GM23338 (cell line): ENCODE measurements around the gene IMMP2L. TPM values are rescaled to one million over a fixed set of nuclear protein-coding genes. Genes with fewer than 3 reads are reported as not detected.

Experiments
- ATAC-seq: fragments of 200-7000 bp; cut with Tn5 transposase; 3 replicates; pipeline ENCODE4 v1.9.1; 2020
- DNase-seq: peaks from one replicate; pipeline ENCODE4 v3.0.0-alpha.2; 2015; ENCODE audit warnings: low spot score
- H2AFZ ChIP-seq: fragments of 200-600 bp; sonication (generic); 2 replicates; pipeline ENCODE4 v1.8.0; 2016; ENCODE audit warnings: antibody characterized with exemption, mild to moderate bottlenecking, moderate library complexity
- H3F3A ChIP-seq: fragments of 200-600 bp; sonication (generic); replicated peaks from 2 replicates; pipeline ENCODE4 v1.8.0; 2017; ENCODE audit warnings: antibody characterized with exemption, mixed run types, low read depth
- H3K27ac ChIP-seq: fragments of 200-600 bp; sonication (generic); 2 replicates; pipeline ENCODE4 v1.6.1; 2016; ENCODE audit warnings: low read depth
- H3K27me3 ChIP-seq: fragments of 200-600 bp; sonication (generic); 2 replicates; pipeline ENCODE4 v1.8.0; 2016; ENCODE audit warnings: mild to moderate bottlenecking, mixed run types, moderate library complexity; ENCODE audit not compliant: insufficient read depth
- H3K36me3 ChIP-seq: fragments of 200-600 bp; sonication (generic); 2 replicates; pipeline ENCODE4 v1.8.0; 2016; ENCODE audit warnings: mild to moderate bottlenecking; ENCODE audit not compliant: insufficient read depth
- H3K4me1 ChIP-seq: fragments of 200-600 bp; sonication (generic); 2 replicates; pipeline ENCODE4 v1.8.0; 2016; ENCODE audit warnings: mild to moderate bottlenecking, moderate library complexity; ENCODE audit not compliant: insufficient read depth
- H3K4me2 ChIP-seq: fragments of 200-600 bp; sonication (generic); 2 replicates; pipeline ENCODE4 v1.7.1; 2017; ENCODE audit warnings: mixed run types
- H3K4me3 ChIP-seq: fragments of 200-600 bp; sonication (generic); 2 replicates; pipeline ENCODE4 v1.6.1; 2016; ENCODE audit warnings: mixed run types
- H3K79me2 ChIP-seq: fragments of 200-600 bp; sonication (generic); replicated peaks from 2 replicates; pipeline ENCODE4 v1.8.0; 2017; ENCODE audit warnings: mild to moderate bottlenecking; ENCODE audit not compliant: insufficient read depth
- H3K9me2 ChIP-seq: fragments of 200-600 bp; sonication (generic); 2 replicates; pipeline ENCODE4 v1.8.0; 2017; ENCODE audit not compliant: insufficient read depth
- H4K20me1 ChIP-seq: fragments of 200-600 bp; sonication (generic); replicated peaks from 2 replicates; pipeline ENCODE4 v1.8.0; 2017; ENCODE audit warnings: mild to moderate bottlenecking; ENCODE audit not compliant: insufficient read depth
- H3K27ac Mint-ChIP-seq: 2 replicates; pipeline ENCODE4 v1.8.0; 2020; ENCODE audit warnings: inconsistent platforms, mild to moderate bottlenecking, moderate library complexity, mixed read lengths
- H3K27me3 Mint-ChIP-seq: 3 replicates; pipeline ENCODE4 v1.8.0; 2022; ENCODE audit warnings: low read depth, mild to moderate bottlenecking, moderate library complexity, mixed read lengths, inconsistent platforms; ENCODE audit not compliant: insufficient read depth, poor library complexity
- H3K36me3 Mint-ChIP-seq: 3 replicates; pipeline ENCODE4 v1.8.0; 2021; ENCODE audit warnings: low read depth, mild to moderate bottlenecking, inconsistent platforms, moderate library complexity, mixed read lengths
- H3K4me1 Mint-ChIP-seq: 3 replicates; pipeline ENCODE4 v1.8.0; 2020; ENCODE audit warnings: mild to moderate bottlenecking, inconsistent platforms, mixed read lengths
- H3K4me3 Mint-ChIP-seq: 3 replicates; pipeline ENCODE4 v1.8.0; 2021; ENCODE audit warnings: moderate library complexity, mild to moderate bottlenecking, inconsistent platforms, mixed read lengths
- H3K9me3 Mint-ChIP-seq: 3 replicates; pipeline ENCODE4 v1.8.0; 2020; ENCODE audit warnings: moderate library complexity, mild to moderate bottlenecking, inconsistent platforms, mixed read lengths
- CREB1 ChIP-seq: fragments of 250-450 bp; sonication (Bioruptor Pico); IDR thresholded peaks from 2 replicates; pipeline ENCODE4 v1.5.0; 2020; ENCODE audit warnings: low read depth, mild to moderate bottlenecking, moderate library complexity
- EZH2 ChIP-seq: fragments of 200-600 bp; sonication (generic); IDR thresholded peaks from one replicate; pipeline ENCODE4 v1.8.0; 2017; ENCODE audit warnings: antibody characterized with exemption, mild to moderate bottlenecking, low read depth; ENCODE audit not compliant: unreplicated experiment
- EZH2phosphoT487 ChIP-seq: fragments of 200-600 bp; sonication (generic); IDR thresholded peaks from one replicate; pipeline ENCODE4 v1.8.1; 2018; ENCODE audit warnings: antibody characterized with exemption; ENCODE audit not compliant: unreplicated experiment
- JUNB ChIP-seq: IDR thresholded peaks from one replicate; pipeline ENCODE4 v1.6.1; 2016; ENCODE audit warnings: antibody characterized with exemption; ENCODE audit not compliant: unreplicated experiment
- NANOG ChIP-seq: IDR thresholded peaks from 2 replicates; pipeline ENCODE4 v1.6.1; 2016; ENCODE audit warnings: antibody characterized with exemption, borderline replicate concordance
- POLR2AphosphoS5 ChIP-seq: IDR thresholded peaks from 2 replicates; pipeline ENCODE4 v1.6.1; 2016; ENCODE audit warnings: antibody characterized with exemption, low read depth
- STAT1 ChIP-seq: IDR thresholded peaks from one replicate; pipeline ENCODE4 v1.6.1; 2016; ENCODE audit warnings: antibody characterized with exemption; ENCODE audit not compliant: unreplicated experiment
- ZNF114 ChIP-seq: fragments of 250-450 bp; sonication (Bioruptor Pico); IDR thresholded peaks from 2 replicates; pipeline ENCODE4 v1.5.0; 2020; ENCODE audit warnings: mild to moderate bottlenecking, moderate library complexity
- ZNF331 ChIP-seq: fragments of 250-450 bp; sonication (Bioruptor Pico); IDR thresholded peaks from 2 replicates; pipeline ENCODE4 v1.5.0; 2020; ENCODE audit warnings: low read depth, mild to moderate bottlenecking, moderate library complexity
- polyA plus RNA-seq: library from polyadenylated mRNA; unstranded; fragments of >200 nt; fragmentation: Nextera tagmentation; extraction: Ambion mirVana; gene quantifications from 2 replicates; pipeline ENCODE4 v1.2.1, GENCODE V29; 2016
- total RNA-seq: library from RNA; depleted of rRNA; stranded (reverse); fragments of >200 nt; shearing (Covaris generic); gene quantifications from 2 replicates; pipeline ENCODE4 v1.2.3, GENCODE V29; 2014
- TF ChIP-seq, protein P1 (sequence below), 2 experiments: fragments of 200-600 bp in 1 of 2; sonication (generic) in 1 of 2; conservative IDR thresholded peaks; 2 replicates each; pipeline versions ENCODE4 v1.5.1 to v1.6.1; 2016 to 2017; ENCODE audit warnings: antibody characterized with exemption in 2 of 2, low read depth in 2 of 2, mild to moderate bottlenecking in 2 of 2, moderate library complexity in 1 of 2
- TF ChIP-seq, protein P2 (sequence below): IDR thresholded peaks from 2 replicates; pipeline ENCODE4 v1.6.1; 2016; ENCODE audit warnings: antibody characterized with exemption
- TF ChIP-seq, protein P3 (sequence below): fragments of 250-450 bp; sonication (Bioruptor Pico); IDR thresholded peaks from 2 replicates; pipeline ENCODE4 v1.5.0; 2020; ENCODE audit warnings: mild to moderate bottlenecking, moderate library complexity
- TF ChIP-seq, protein P4 (sequence below): IDR thresholded peaks from one replicate; pipeline ENCODE4 v1.6.1; 2018; ENCODE audit warnings: antibody characterized with exemption; ENCODE audit not compliant: unreplicated experiment

Gene IMMP2L
- total and polyA plus RNA-seq, 2 experiments from 2014 or later, result 7.3 to 14.0 TPM

DNA sequence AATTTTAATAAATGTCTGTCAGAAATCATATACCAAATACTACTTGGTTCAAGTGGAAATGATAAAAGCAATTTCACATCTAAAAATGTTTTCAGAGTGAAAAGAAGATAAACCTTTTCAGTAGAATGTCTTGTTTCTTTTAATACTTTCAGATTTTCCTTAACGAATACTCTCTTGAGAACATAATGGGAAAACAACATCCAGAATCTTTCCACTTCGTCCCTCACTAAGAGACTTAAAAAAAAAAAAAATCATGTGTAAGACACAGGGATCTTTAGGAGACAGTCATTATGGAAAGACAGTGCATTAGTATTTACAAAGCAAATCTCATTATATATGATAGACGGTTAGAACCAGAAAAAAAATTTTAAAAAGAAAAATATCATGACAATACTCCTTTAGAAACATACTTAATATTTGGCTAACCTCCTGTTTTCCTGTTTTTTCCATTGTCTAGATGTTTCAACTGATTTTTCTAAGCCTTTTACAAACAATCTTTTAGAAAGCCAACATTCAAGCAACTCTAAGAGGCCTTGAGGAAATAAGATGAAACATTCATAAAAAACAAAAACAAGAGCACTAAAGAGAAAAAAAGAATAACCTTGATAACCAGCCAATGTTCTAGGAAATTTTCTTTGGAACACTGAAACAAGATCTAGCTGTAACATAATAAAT is 811.2 kb downstream of the IMMP2L start:
- no peak for ATAC-seq
- TF ChIP-seq EZH2 (no peak), ZNF114 (CRISPR knock-in tag) (no peak), JUNB (no peak), NANOG (no peak), ZNF331 (CRISPR knock-in tag) (no peak), CREB1 (CRISPR knock-in tag) (no peak), EZH2phosphoT487 (no peak), POLR2AphosphoS5 (no peak), STAT1 (no peak)
- TF ChIP-seq, protein P1, sequence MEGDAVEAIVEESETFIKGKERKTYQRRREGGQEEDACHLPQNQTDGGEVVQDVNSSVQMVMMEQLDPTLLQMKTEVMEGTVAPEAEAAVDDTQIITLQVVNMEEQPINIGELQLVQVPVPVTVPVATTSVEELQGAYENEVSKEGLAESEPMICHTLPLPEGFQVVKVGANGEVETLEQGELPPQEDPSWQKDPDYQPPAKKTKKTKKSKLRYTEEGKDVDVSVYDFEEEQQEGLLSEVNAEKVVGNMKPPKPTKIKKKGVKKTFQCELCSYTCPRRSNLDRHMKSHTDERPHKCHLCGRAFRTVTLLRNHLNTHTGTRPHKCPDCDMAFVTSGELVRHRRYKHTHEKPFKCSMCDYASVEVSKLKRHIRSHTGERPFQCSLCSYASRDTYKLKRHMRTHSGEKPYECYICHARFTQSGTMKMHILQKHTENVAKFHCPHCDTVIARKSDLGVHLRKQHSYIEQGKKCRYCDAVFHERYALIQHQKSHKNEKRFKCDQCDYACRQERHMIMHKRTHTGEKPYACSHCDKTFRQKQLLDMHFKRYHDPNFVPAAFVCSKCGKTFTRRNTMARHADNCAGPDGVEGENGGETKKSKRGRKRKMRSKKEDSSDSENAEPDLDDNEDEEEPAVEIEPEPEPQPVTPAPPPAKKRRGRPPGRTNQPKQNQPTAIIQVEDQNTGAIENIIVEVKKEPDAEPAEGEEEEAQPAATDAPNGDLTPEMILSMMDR (conservative IDR thresholded peaks at IDR 0.05; ENCODE audit: low read depth in 2 of 2), result no peak
- TF ChIP-seq, protein P2, sequence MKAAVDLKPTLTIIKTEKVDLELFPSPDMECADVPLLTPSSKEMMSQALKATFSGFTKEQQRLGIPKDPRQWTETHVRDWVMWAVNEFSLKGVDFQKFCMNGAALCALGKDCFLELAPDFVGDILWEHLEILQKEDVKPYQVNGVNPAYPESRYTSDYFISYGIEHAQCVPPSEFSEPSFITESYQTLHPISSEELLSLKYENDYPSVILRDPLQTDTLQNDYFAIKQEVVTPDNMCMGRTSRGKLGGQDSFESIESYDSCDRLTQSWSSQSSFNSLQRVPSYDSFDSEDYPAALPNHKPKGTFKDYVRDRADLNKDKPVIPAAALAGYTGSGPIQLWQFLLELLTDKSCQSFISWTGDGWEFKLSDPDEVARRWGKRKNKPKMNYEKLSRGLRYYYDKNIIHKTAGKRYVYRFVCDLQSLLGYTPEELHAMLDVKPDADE, result no peak
- TF ChIP-seq, protein P3, sequence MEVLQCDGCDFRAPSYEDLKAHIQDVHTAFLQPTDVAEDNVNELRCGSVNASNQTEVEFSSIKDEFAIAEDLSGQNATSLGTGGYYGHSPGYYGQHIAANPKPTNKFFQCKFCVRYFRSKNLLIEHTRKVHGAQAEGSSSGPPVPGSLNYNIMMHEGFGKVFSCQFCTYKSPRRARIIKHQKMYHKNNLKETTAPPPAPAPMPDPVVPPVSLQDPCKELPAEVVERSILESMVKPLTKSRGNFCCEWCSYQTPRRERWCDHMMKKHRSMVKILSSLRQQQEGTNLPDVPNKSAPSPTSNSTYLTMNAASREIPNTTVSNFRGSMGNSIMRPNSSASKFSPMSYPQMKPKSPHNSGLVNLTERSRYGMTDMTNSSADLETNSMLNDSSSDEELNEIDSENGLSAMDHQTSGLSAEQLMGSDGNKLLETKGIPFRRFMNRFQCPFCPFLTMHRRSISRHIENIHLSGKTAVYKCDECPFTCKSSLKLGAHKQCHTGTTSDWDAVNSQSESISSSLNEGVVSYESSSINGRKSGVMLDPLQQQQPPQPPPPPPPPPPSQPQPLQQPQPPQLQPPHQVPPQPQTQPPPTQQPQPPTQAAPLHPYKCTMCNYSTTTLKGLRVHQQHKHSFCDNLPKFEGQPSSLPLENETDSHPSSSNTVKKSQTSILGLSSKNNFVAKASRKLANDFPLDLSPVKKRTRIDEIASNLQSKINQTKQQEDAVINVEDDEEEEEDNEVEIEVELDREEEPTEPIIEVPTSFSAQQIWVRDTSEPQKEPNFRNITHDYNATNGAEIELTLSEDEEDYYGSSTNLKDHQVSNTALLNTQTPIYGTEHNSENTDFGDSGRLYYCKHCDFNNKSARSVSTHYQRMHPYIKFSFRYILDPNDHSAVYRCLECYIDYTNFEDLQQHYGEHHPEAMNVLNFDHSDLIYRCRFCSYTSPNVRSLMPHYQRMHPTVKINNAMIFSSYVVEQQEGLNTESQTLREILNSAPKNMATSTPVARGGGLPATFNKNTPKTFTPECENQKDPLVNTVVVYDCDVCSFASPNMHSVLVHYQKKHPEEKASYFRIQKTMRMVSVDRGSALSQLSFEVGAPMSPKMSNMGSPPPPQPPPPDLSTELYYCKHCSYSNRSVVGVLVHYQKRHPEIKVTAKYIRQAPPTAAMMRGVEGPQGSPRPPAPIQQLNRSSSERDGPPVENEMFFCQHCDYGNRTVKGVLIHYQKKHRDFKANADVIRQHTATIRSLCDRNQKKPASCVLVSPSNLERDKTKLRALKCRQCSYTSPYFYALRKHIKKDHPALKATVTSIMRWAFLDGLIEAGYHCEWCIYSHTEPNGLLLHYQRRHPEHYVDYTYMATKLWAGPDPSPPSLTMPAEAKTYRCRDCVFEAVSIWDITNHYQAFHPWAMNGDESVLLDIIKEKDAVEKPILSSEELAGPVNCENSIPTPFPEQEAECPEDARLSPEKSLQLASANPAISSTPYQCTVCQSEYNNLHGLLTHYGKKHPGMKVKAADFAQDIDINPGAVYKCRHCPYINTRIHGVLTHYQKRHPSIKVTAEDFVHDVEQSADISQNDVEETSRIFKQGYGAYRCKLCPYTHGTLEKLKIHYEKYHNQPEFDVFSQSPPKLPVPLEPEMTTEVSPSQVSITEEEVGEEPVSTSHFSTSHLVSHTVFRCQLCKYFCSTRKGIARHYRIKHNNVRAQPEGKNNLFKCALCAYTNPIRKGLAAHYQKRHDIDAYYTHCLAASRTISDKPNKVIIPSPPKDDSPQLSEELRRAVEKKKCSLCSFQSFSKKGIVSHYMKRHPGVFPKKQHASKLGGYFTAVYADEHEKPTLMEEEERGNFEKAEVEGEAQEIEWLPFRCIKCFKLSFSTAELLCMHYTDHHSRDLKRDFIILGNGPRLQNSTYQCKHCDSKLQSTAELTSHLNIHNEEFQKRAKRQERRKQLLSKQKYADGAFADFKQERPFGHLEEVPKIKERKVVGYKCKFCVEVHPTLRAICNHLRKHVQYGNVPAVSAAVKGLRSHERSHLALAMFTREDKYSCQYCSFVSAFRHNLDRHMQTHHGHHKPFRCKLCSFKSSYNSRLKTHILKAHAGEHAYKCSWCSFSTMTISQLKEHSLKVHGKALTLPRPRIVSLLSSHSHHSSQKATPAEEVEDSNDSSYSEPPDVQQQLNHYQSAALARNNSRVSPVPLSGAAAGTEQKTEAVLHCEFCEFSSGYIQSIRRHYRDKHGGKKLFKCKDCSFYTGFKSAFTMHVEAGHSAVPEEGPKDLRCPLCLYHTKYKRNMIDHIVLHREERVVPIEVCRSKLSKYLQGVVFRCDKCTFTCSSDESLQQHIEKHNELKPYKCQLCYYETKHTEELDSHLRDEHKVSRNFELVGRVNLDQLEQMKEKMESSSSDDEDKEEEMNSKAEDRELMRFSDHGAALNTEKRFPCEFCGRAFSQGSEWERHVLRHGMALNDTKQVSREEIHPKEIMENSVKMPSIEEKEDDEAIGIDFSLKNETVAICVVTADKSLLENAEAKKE, result no peak
- TF ChIP-seq, protein P4, sequence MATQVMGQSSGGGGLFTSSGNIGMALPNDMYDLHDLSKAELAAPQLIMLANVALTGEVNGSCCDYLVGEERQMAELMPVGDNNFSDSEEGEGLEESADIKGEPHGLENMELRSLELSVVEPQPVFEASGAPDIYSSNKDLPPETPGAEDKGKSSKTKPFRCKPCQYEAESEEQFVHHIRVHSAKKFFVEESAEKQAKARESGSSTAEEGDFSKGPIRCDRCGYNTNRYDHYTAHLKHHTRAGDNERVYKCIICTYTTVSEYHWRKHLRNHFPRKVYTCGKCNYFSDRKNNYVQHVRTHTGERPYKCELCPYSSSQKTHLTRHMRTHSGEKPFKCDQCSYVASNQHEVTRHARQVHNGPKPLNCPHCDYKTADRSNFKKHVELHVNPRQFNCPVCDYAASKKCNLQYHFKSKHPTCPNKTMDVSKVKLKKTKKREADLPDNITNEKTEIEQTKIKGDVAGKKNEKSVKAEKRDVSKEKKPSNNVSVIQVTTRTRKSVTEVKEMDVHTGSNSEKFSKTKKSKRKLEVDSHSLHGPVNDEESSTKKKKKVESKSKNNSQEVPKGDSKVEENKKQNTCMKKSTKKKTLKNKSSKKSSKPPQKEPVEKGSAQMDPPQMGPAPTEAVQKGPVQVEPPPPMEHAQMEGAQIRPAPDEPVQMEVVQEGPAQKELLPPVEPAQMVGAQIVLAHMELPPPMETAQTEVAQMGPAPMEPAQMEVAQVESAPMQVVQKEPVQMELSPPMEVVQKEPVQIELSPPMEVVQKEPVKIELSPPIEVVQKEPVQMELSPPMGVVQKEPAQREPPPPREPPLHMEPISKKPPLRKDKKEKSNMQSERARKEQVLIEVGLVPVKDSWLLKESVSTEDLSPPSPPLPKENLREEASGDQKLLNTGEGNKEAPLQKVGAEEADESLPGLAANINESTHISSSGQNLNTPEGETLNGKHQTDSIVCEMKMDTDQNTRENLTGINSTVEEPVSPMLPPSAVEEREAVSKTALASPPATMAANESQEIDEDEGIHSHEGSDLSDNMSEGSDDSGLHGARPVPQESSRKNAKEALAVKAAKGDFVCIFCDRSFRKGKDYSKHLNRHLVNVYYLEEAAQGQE, result no peak
- H3K27ac Mint-ChIP-seq, result no peak overlapping the region

More for the DNA sequence above, 811.2 kb downstream of the IMMP2L start:
- no peak overlapping the region for H3K4me2 ChIP-seq
- Mint-ChIP-seq H3K4me1 (no peaks in the 10 kb centered on the region), H3K27me3 (no peaks in the 10 kb centered on the region), H3K9me3 (peaks cover 12% of the 10 kb centered on the region; the same call in 2 of the 3 replicates), H3K36me3 (peaks cover 5% of the 10 kb centered on the region; the same call in 1 of the 3 replicates), H3K4me3 (no peak overlapping the region)
- H3K4me1 ChIP-seq, result no peaks in the 10 kb centered on the region
- no peak overlapping the region for H3K4me3 ChIP-seq
- no peak for DNase-seq
- no peak overlapping the region for H3K27ac ChIP-seq
- H3K9me2 ChIP-seq, result no peaks in the 10 kb centered on the region
- no peaks in the 10 kb centered on the region for H3K27me3 ChIP-seq
- H2AFZ ChIP-seq, result no peak overlapping the region
- no peaks in the 10 kb centered on the region for H3K36me3 ChIP-seq
- H4K20me1 ChIP-seq, result no peaks in the 10 kb centered on the region
- no peaks in the 10 kb centered on the region for H3F3A ChIP-seq
- H3K79me2 ChIP-seq, result no peaks in the 10 kb centered on the region
